ENCODE data around the gene RNF212. TPM values are rescaled to one million over a fixed set of nuclear protein-coding genes. Genes with fewer than 3 reads are reported as not detected.

RNF212 gene
- total and polyA plus RNA-seq, 2 experiments from 2014 or later: 0.80 to 1.7 TPM

DNA sequence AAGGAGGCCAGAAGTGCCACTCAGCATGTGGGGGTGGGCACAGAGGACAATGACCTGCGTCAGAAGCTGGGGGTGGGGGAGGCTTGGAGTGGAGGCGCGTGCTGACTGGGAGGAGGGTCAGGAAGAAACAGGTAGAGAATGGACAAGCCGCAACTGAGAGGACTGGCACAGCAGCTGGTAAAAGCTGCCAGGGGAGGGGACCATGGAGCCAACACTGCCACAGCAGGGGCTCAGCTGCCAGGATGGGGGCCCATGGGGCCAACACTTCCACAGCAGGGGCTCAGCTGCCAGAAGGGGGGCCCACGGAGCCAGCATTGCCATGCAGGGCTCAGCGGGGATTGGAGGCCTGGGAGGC, 19.1 kb downstream of the RNF212 start:
- H3K27me3 ChIP-seq: no peaks in the 10 kb centered on the region
- TF ChIP-seq, protein P1, sequence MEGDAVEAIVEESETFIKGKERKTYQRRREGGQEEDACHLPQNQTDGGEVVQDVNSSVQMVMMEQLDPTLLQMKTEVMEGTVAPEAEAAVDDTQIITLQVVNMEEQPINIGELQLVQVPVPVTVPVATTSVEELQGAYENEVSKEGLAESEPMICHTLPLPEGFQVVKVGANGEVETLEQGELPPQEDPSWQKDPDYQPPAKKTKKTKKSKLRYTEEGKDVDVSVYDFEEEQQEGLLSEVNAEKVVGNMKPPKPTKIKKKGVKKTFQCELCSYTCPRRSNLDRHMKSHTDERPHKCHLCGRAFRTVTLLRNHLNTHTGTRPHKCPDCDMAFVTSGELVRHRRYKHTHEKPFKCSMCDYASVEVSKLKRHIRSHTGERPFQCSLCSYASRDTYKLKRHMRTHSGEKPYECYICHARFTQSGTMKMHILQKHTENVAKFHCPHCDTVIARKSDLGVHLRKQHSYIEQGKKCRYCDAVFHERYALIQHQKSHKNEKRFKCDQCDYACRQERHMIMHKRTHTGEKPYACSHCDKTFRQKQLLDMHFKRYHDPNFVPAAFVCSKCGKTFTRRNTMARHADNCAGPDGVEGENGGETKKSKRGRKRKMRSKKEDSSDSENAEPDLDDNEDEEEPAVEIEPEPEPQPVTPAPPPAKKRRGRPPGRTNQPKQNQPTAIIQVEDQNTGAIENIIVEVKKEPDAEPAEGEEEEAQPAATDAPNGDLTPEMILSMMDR (IDR thresholded peaks at IDR 0.05; ENCODE audit: low read depth, low read length): no peak
- H3K36me3 ChIP-seq: no peaks in the 10 kb centered on the region
- H3K4me1 ChIP-seq (ENCODE audit: low read depth): no peaks in the 10 kb centered on the region
- H3K9me3 ChIP-seq (ENCODE audit: low read depth): no peaks in the 10 kb centered on the region
- no peak overlapping the region for H3K27ac ChIP-seq
- H3K4me3 ChIP-seq: no peak overlapping the region
- no peak for DNase-seq (ENCODE audit: low read depth in 1 of 2, low spot score in 1 of 2)

DNA sequence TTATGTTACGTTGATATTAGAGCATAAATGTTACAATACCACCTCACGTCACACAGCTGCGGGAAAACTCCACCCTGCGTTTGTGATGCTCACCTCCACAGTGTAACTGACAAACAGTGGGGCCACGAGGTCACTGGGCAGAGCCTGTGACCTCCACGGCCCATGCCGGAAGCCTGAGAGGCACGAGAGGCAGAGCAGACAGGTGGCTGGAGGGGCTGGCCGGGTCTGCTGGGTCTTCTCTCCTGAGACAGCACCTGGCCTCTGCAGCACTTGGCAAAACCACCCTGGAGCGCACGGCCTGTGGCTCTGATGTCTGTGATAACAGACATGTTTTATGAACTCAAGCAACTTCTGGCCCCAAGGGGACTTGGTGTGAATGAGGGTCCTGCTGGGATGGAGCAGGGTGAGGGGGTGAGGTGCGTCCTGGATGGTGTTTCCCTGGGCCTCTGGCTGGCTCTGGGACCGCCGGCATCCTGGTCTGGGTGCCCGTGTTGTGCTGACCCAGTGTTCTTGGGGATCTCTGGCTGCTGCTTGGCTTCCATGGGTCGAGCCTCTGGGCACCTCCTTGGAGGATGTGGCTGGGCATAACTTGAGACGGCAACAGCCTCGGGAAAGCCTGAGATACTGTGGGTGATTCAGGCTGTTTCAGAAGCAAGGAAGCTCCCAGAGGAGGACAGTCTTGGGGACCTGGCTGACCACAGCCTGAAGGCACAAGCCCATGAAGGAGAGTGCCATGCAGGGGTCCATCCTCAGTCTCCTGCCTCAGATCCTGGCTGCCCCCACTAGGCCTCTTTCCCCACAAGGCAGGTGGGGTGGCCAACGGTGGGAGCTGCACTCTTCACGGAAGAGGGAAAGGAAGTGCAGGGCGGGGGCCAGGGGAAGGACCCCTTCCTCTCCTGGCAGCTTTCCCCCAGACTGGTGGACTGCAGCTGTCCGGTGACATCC, 19.7 kb downstream of the RNF212 start:
- TF ChIP-seq, protein P1 (IDR thresholded peaks at IDR 0.05; ENCODE audit: low read depth, low read length): no peak
- Histone ChIP-seq H3K27me3 (no peaks in the 10 kb centered on the region), H3K4me3 (no peak overlapping the region), H3K9me3 (ENCODE audit: low read depth) (no peaks in the 10 kb centered on the region), H3K4me1 (ENCODE audit: low read depth) (no peaks in the 10 kb centered on the region), H3K36me3 (no peaks in the 10 kb centered on the region), H3K27ac (no peak overlapping the region)
- no peak for DNase-seq (ENCODE audit: low read depth in 1 of 2, low spot score in 1 of 2)

DNA sequence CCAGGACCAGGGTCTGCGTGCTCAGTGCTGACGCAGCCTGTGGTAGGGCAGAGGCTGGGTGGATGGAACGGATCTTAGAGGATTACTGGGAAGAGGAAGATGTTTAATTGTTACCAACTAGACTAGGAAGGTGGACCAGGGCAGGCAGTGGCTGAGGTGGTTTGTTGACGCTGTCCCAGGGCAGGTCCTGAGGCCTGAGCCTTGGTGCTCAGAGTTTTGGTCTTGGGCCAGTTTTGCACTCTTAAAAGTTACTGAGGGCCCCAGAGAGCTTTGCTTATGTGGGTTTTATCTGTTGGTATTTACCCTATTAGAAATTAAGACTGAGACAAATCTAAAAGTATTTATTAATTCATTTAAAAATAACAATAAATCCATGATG, 20.4 kb downstream of the RNF212 start:
- DNase-seq (ENCODE audit: low read depth in 1 of 2, low spot score in 1 of 2): no peak
- H3K27me3 ChIP-seq: no peaks in the 10 kb centered on the region
- no peaks in the 10 kb centered on the region for H3K36me3 ChIP-seq
- no peaks in the 10 kb centered on the region for H3K9me3 ChIP-seq (ENCODE audit: low read depth)
- H3K4me3 ChIP-seq: no peak overlapping the region
- H3K4me1 ChIP-seq (ENCODE audit: low read depth): no peaks in the 10 kb centered on the region
- H3K27ac ChIP-seq: no peak overlapping the region
- TF ChIP-seq, protein P1 (IDR thresholded peaks at IDR 0.05; ENCODE audit: low read depth, low read length): no peak

DNA sequence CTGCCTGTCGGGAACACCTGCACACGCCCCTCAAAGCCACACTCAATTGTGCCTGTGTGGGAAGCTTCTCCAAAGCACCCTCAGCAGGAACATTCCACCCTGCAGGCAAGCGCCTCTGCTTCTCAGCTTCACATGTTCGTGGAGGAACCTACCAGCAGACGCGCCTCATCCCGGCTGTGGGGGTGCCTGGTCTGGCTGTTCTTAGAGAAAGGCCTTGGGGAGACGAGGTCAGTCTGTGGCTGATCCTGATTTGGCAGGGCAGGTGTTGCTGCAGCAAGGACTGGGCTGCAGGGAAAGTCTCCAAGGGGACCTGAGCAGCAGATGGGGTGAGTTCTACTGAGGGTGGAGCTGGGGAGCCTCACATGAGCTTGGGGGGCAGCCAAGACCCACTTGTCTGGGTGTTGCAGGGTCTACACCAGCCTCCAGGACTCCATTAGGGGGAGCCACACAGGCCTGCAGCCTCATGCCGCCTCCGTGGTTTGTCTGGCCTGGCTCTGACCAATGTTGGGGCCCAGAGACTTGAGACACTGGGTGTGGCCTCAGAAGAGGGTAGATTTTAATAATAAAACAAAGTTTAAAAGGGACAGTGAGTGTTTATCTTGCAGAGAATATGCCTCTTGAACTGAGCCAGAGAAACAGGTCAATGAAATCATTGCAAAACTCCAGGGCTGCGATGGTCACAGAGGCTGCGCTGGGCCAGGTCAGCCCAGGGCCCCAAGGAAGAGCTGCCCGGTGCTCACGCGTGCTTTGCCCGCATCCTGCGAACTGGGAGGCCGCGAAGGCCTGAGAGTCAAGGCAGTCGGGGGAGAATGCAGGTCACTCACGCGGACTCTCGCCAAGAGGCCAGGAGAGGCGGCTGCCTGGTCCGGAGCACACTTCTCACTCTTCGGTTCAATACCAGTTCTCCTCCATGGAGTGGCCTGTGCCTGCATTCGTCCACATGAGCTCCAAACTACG, 21.1 kb downstream of the RNF212 start:
- DNase-seq (ENCODE audit: low read depth in 1 of 2, low spot score in 1 of 2): no peak
- no peaks in the 10 kb centered on the region for H3K9me3 ChIP-seq (ENCODE audit: low read depth)
- TF ChIP-seq, protein P1 (IDR thresholded peaks at IDR 0.05; ENCODE audit: low read depth, low read length): peak; percentile 15

DNA sequence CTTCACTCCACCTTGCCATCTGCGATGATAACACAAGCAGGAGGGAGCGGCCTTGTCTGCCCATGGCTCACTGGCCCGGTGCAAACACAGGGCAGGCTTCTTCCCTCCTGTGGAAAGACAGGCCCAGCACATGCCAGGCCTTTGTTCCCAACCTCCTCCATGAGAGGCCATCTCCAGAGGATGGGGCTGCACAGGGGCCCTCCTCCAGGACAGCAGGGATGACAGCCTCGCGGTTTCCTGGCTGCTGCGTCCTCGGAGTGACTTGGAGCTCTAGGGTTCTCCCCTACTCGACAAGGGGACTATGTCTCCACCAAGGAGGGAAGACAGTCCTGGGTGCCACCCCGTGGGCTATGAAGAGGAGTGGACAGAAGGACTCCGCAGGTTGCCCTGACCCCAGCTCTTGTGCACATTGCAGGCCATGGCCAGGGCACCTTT, 21.8 kb downstream of the RNF212 start:
- H3K4me1 ChIP-seq (ENCODE audit: low read depth): no peaks in the 10 kb centered on the region
- TF ChIP-seq, protein P1 (IDR thresholded peaks at IDR 0.05; ENCODE audit: low read depth, low read length): no peak
- no peak overlapping the region for H3K27ac ChIP-seq
- no peaks in the 10 kb centered on the region for H3K36me3 ChIP-seq
- H3K4me3 ChIP-seq: no peak overlapping the region
- no peaks in the 10 kb centered on the region for H3K9me3 ChIP-seq (ENCODE audit: low read depth)
- H3K27me3 ChIP-seq: no peaks in the 10 kb centered on the region
- no peak for DNase-seq (ENCODE audit: low read depth in 1 of 2, low spot score in 1 of 2)

More for the DNA sequence above, 21.1 kb downstream of the RNF212 start:
- H3K4me1 ChIP-seq (ENCODE audit: low read depth): no peaks in the 10 kb centered on the region
- no peaks in the 10 kb centered on the region for H3K27me3 ChIP-seq
- no peak overlapping the region for H3K4me3 ChIP-seq
- no peaks in the 10 kb centered on the region for H3K36me3 ChIP-seq
- no peak overlapping the region for H3K27ac ChIP-seq
